ENCODE measurements around the gene LCOR. TPM values are rescaled to one million over a fixed set of nuclear protein-coding genes. Genes with fewer than 3 reads are reported as not detected.

LCOR gene
- total and polyA plus RNA-seq, 4 donors = 3.3 to 68.4 (median 17.9) TPM

- H3K27ac ChIP-seq (ENCODE audit: low read depth in 1 of 2, low read length in 1 of 2) = no peak overlapping the region
- no peak for TF ChIP-seq CTCF (IDR thresholded peaks at IDR 0.05; ENCODE audit: control extremely low read depth, extremely low read depth)
- no peak for DNase-seq
- peaks cover 0 to 3% (median 0%) of the 10 kb centered on the region in 4 donors for H3K36me3 ChIP-seq (ENCODE audit: control insufficient read depth in 4 of 4, insufficient read depth in 4 of 4, low read length in 4 of 4)
- H3K27me3 ChIP-seq (ENCODE audit: control insufficient read depth in 3 of 3, insufficient read depth in 3 of 3, low read length in 2 of 3) = no peaks in the 10 kb centered on the region
- H3K9me3 ChIP-seq (ENCODE audit: control insufficient read depth in 4 of 4, insufficient read depth in 3 of 4, low read length in 3 of 4) = no peaks in the 10 kb centered on the region
- no peak overlapping the region for H3K9ac ChIP-seq (ENCODE audit: insufficient read depth in 1 of 2, low read length in 2 of 2)
- no peak for ATAC-seq (ENCODE audit: insufficient read depth, low FRiP score)
- peaks cover 0 to 6% (median 0%) of the 10 kb centered on the region in 5 donors for H3K4me1 ChIP-seq (ENCODE audit: control insufficient read depth in 5 of 5, insufficient read depth in 5 of 5, low read length in 5 of 5)
- H3K4me3 ChIP-seq = no peak overlapping the region
Measured at GRCh38 chr10:96967847-96968246, 135.7 kb downstream of the LCOR start.

GRCh38 chr10:96968682-96969423 lies 136.8 kb downstream of the LCOR start:
- no peak for TF ChIP-seq CTCF (IDR thresholded peaks at IDR 0.05; ENCODE audit: control extremely low read depth, extremely low read depth)

GRCh38 chr10:96971324-96971723 lies 139.2 kb downstream of the LCOR start:
- H3K9me3 ChIP-seq (ENCODE audit: control insufficient read depth in 4 of 4, insufficient read depth in 3 of 4, low read length in 3 of 4) = no peaks in the 10 kb centered on the region
- DNase-seq (no peak), ATAC-seq (ENCODE audit: insufficient read depth, low FRiP score) (no peak)
- no peak for TF ChIP-seq CTCF (IDR thresholded peaks at IDR 0.05; ENCODE audit: control extremely low read depth, extremely low read depth)
- no peaks in the 10 kb centered on the region for H3K4me1 ChIP-seq (ENCODE audit: control insufficient read depth in 5 of 5, insufficient read depth in 5 of 5, low read length in 5 of 5)
- 84 to 96% methylated on average over 2 of the region's 2 CpGs for WGBS, 2 donors
- H3K9ac ChIP-seq (ENCODE audit: insufficient read depth in 1 of 2, low read length in 2 of 2) = no peak overlapping the region
- no peaks in the 10 kb centered on the region for H3K36me3 ChIP-seq (ENCODE audit: control insufficient read depth in 4 of 4, insufficient read depth in 4 of 4, low read length in 4 of 4)
- no peak overlapping the region for H3K4me3 ChIP-seq
- H3K27me3 ChIP-seq (ENCODE audit: control insufficient read depth in 3 of 3, insufficient read depth in 3 of 3, low read length in 2 of 3) = no peaks in the 10 kb centered on the region
- H3K27ac ChIP-seq (ENCODE audit: low read depth in 1 of 2, low read length in 1 of 2) = no peak overlapping the region

More at GRCh38 chr10:96968682-96969423, 136.8 kb downstream of the LCOR start:
- H3K27me3 ChIP-seq (ENCODE audit: control insufficient read depth in 3 of 3, insufficient read depth in 3 of 3, low read length in 2 of 3) = no peaks in the 10 kb centered on the region
- DNase-seq (no peak), ATAC-seq (ENCODE audit: insufficient read depth, low FRiP score) (no peak)
- no peaks in the 10 kb centered on the region for H3K4me1 ChIP-seq (ENCODE audit: control insufficient read depth in 5 of 5, insufficient read depth in 5 of 5, low read length in 5 of 5)
- no peak overlapping the region for H3K27ac ChIP-seq (ENCODE audit: low read depth in 1 of 2, low read length in 1 of 2)
- no peak overlapping the region for H3K9ac ChIP-seq (ENCODE audit: insufficient read depth in 1 of 2, low read length in 2 of 2)
- no peak overlapping the region for H3K4me3 ChIP-seq
- H3K9me3 ChIP-seq (ENCODE audit: control insufficient read depth in 4 of 4, insufficient read depth in 3 of 4, low read length in 3 of 4) = no peaks in the 10 kb centered on the region
- H3K36me3 ChIP-seq (ENCODE audit: control insufficient read depth in 4 of 4, insufficient read depth in 4 of 4, low read length in 4 of 4) = no peaks in the 10 kb centered on the region
- 94 to 96% methylated on average over 5 of the region's 5 CpGs for WGBS, 2 donors

GRCh38 chr10:96972264-96972663 lies 140.2 kb downstream of the LCOR start:
- H3K9ac ChIP-seq (ENCODE audit: insufficient read depth in 1 of 2, low read length in 2 of 2) = no peak overlapping the region
- no peak overlapping the region for H3K27ac ChIP-seq (ENCODE audit: low read depth in 1 of 2, low read length in 1 of 2)
- H3K4me1 ChIP-seq (ENCODE audit: control insufficient read depth in 5 of 5, insufficient read depth in 5 of 5, low read length in 5 of 5) = no peaks in the 10 kb centered on the region
- no peaks in the 10 kb centered on the region for H3K27me3 ChIP-seq (ENCODE audit: control insufficient read depth in 3 of 3, insufficient read depth in 3 of 3, low read length in 2 of 3)
- DNase-seq (no peak), ATAC-seq (ENCODE audit: insufficient read depth, low FRiP score) (no peak)
- no peak for TF ChIP-seq CTCF (IDR thresholded peaks at IDR 0.05; ENCODE audit: control extremely low read depth, extremely low read depth)
- no peaks in the 10 kb centered on the region for H3K9me3 ChIP-seq (ENCODE audit: control insufficient read depth in 4 of 4, insufficient read depth in 3 of 4, low read length in 3 of 4)
- H3K36me3 ChIP-seq (ENCODE audit: control insufficient read depth in 4 of 4, insufficient read depth in 4 of 4, low read length in 4 of 4) = no peaks in the 10 kb centered on the region
- WGBS, 2 donors = 95% methylated on average over 1 of the region's 1 CpG
- no peak overlapping the region for H3K4me3 ChIP-seq

Measured in lung (tissue), 12 donors.